KG1 (cell line): ENCODE measurements around the gene ADIG.
"Not testable (repeated sequence)": the region's sequence is repeated elsewhere in the genome, so short reads cannot be mapped to it uniquely, and the experiment has no call there.

Experiments
- DNase-seq: peaks from one replicate; lab custom pipeline; 2025; lab: John Stamatoyannopoulos, UW

ADIG gene

DNA sequence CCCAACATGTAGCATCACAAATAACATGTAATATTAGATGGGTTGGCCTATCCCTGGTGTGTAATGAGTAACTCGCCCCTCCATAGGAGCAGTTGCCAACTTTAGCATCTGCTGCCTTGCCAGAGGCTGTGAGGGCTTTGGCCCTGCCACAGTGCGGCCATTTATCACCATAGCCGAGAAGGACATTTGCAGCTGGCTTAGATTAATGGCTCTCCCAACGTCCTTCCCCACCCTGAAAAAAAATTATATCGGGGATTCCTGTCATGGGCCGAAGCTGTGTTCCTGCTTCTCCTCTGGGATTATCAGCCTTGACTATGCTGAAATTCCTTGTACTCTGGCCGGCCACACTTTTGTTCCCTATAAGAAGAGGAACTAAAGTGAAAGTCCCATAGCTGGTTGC lies 7.6 kb upstream of the ADIG start:
- no peak for DNase-seq

DNA sequence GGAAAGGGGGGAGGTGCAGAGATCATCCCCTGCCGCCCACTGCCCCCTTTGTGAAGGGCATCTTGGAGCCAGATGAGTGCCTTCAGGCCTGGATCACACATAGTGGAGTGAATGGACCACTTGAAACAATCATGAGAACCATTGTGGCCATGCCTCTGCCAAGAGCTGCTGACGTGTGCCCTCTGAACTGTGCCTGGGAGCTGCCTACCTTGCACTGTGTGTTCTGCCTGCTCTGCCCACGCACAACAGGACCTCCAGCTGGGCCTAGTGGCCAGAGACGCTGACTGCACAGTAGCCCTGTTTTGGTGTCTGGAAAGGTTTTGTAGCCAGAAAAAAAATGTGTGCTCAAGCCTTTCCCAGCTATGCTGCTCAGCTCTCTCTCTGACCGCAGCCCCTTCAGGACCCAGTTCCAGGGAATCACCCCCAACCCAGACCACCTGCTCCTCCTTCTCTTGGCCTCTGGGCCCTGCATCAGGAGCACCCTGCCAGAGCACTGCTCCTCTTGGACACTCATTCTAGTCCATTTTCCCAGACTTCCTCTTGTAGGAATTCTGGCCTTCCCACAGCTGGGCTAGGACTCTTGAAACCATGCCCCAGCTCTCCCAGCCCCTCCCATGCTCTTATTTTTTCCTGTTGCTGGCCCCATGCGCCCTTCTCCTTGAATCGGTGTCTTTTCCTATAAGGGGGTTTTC lies 1.6 kb upstream of the ADIG start:
- DNase-seq: no peak

DNA sequence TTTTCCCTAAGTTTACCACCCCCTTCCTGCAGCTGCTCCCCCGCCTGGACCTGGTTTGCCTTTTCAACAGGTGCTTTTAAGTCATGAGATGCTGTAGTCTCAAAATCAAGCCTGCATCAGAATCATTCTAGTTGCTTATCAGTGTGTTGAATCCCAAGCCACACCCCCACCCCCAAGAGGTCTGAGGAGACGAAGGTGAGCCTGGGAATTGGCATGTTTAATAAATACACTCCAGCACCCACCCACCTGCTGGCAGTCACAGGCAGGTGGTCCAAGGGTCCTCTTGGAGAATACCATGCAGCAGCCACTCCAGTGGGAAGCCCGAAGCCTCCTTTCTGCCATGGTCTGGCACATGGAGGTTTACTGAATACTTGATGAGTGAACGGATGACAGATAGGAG lies 1.1 kb upstream of the ADIG start:
- DNase-seq: no peak

DNA sequence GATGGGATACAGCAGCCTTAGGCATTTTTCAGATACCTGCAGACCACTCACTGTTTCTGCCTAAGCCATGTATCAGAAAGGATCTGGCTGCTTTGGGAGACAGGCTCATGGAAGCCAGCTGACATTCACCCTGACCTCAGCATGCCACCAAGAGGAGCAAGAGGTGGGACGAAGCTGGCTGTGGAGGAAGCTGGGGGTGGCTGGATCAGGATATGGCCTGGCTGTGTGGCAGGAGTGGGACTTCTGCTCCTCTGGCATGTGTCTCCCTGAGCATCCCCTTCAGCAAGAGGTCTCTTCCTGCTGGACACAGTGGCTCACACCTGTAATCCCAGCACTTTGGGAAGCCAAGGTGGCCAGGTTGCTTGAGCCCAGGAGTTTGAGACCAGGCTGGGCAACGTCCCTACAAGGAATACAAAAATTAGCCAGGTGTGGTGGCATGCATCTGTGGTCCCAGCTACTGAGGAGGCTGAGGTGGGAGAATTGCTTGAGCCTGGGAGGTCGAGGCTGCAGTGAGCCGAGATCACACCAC lies 897 bp downstream of the ADIG start:
- DNase-seq: no peak

DNA sequence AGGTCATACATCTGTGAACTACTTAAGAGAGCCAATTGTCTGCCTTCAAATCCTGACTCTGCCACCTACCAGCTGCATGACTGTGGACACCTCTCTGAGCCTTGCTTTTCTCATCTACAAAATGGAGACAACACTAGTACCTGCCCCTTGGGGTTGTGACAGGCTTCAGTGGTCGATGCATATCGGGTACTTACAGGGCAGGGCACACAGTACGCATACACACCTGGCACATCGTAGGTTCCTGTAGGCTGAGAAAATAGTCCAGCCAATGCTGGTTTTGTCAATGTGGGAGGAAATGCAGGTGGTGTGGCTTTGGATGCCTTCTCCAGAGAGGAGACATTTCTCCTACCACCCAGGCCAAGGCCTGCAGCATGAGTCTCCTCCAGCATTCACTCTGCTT lies 2.3 kb downstream of the ADIG start:
- no peak for DNase-seq

DNA sequence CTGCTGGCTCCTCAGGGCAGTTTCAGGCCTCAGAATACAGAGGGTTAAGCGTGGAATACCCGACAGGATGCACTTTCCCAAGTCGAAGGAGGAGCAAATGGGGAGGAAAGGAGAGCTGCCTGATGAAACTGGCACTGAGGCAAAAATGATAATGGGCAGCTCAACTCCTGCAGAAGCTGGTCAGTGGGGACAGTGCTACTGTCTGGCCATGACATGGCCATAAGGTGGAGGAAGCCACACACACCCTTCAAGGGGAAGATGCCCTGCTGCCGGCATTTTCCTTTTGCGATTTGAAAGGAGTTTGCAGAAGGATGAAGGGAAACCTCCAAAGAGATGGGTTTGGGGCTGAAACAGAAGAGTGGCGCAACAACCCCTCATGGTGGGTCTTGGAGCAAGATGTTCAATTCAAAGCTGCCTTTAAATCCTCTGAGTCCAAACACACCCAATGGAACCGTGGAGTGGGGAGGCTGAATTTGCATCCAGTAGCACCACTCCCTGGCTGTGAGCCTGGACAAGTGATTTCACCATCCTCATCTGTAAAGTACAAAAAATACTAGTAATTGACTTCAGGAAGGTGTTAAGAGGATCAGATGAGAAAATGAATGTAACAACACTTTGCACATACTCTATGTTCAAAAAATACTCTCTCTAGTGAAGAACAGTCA lies 3.2 kb downstream of the ADIG start:
- DNase-seq: no peak

DNA sequence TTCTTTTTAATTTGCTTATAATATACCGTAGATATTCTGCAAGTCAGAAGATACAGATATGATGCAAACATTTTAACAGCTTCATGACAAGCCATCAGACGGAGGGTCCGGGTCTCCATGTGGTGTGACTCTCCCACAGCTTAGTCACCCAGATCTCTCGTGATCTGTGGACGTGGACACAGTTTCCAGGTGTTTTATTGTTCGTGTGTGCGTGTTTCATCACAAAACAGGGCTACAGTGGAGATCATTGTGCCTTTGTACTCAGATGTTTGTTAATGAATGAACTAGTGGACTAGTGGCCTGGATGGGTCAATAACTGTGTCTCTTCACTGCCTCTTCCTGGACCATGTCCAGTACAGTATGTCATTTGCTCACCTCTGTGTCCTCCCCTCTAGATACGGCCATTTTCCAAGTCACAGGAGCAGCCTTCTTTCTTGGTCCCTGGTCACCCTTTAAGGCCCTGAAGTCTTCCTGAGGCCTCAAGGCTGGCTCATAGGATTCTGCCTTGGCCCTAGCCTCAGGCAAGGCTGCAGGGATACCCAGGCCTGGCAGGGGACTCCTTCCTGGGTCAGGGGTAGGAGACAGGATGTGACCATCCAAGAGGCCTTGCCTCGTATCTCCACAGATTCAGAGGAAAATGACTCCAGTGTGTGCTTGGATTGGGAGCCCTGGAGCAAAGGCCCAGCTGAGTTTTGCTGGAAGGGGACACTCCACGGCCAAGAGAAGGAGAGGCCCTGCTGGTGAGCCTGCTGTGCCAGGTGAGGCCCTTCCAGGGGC lies 4.6 kb downstream of the ADIG start:
- no peak for DNase-seq

DNA sequence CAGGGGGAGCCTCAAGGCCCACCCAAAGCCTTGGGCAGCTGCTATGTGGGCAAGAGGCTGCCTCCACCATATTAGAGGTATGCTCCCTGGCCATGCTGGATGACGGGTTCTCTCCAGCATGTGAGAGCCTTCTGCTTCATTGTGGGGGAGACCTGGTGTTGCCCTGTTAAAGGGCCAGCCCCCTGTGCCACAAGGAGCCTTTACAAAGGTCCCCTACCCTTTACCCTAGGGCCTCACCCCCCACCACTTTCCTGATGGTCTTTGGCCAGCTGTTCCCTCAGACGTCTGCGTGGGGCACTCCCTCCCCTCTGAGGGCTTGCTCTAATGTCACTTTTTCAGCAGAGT lies 5.2 kb downstream of the ADIG start:
- DNase-seq: no peak

DNA sequence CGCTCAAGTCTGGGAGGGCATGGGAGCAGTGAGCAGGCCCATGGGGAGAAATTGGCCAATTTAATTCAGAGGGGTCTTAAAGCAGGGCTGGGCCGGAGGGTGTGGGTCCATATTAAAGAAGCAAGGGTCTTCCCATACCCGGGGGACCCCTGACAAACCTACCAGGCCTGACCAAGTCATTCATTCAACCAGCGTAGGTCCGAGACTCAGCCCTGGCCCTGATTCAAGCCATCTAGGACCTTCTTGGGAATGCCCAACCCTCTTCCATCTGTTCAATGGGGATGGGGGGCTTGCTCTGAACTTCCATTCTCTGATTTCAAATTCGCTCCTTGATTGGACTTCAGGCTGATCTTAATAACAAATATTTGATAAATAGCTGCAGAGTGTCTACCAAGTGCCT lies 7.3 kb downstream of the ADIG start:
- no peak for DNase-seq

DNA sequence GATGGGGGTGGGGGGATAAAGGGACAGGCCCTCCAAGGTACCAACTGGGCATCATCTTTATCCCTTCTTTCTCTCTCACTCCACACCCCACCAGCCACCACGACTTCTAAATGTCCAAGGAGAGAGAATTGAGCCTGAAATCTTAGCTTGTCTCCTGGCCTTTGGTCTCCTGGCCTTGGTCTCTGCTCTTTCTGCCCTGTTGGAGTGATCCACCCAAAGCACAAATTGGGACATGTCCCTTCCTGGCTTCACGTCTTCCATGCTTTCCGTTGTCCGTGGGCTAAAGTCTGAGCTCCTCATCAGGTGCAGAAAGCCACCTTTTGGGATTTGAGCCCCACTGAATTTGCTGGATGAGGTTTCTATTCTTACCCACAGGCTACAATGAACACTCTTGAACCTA lies 8.4 kb downstream of the ADIG start:
- DNase-seq: no peak

DNA sequence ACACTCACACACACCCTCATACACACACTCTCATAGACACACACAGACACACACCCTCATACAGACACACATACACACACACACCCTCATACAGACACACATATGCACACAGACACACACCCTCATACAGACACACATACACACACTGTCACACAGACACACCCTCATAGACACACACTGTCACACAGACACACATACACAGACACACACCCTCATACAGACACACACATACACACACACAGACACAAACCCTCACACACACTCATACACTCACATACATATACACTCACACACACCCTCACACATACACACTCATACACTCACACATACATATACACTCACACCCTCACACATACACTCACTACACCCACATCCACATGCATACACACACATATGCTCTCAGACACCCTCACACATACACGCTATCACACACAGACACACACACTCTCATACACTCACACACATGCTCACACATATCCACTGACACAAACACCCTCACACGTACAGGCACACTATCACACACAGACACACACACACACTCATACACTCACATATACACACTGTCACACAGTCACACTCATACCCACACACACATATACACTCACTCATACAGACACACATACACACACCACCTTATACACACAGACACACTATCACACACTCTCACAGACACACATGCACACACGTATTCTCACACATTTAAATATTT lies 9.1 kb downstream of the ADIG start:
- no peak for DNase-seq

DNA sequence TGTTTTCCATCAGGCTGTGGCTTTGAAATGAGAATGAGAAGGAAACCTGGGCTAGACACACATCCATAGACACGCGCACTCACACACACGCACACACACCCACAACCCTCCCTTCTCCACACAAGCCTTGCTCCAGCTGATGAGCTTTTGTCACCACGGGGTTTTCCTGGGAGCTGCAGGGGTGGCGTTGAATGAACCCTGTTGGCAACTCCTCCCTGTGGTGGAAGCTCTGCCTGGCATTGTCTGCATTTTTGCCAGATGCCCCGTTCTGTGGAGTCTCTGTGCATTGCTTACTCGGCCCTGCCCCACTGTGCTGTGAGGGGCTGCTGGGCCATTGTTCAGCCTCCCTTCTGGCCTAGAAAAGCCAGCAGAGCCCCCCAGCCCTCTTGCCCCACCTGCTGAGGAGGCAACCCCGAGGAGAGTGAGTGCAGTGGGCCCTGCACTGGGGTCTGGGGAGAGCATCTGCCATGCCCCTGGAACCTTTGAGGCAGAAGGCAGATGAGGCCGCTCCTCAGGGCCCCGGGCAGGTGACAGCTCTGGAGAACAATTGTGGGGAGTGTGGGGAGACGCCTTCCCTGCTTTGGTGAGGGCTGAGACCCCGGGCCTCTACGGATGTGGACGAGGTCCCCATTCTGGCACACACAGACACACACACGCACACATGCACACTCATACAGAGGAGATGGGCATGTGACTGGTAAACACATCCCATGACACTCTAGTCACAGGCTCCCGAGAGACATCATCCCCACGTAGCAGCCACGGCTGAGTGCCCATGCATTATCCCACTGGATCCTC lies 9.9 kb downstream of the ADIG start:
- DNase-seq: no peak

DNA sequence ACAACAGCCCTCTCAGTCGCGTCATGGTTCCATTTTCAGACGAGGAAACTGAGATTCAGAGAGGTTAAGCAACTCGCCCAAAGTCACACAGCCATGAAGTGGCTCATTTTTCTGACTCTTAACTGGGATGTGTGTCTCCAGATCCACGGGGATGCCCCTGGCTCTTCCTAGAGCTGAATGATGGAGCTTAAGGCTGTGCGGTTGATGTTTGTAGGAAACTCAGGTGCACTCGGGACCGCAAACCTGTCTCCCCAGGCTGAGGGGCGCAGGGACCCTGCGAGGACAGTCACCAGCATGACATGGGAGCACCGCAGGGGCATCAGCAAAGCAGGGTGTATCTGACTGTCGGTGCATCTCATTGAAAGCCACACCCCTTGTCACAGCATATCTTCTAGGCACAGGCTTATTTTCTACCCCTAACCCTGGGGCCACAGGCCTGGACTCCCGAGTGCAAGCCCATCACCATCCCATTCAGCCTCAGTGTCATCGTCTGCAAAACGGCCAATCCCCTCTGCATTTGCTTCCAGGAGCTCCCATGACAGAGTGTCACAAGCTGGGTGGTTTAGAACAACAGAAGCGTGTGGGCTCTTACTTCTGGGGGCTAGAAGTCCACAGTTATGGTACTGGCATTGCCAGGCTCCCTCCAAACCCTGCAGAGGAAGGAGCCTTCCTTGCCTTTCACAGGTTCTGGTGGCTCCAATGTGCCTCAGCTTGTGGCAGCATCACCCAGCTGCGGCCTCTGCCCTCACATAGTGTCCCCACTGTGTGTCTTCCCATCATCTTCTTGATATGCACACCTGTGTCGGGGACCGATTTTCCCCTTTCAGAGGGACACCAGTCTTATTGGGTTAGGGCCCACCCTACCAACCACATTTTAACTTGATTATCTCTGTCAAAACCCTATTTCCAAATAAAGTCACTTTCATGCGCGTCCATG lies 10.7 kb downstream of the ADIG start:
- no peak for DNase-seq

DNA sequence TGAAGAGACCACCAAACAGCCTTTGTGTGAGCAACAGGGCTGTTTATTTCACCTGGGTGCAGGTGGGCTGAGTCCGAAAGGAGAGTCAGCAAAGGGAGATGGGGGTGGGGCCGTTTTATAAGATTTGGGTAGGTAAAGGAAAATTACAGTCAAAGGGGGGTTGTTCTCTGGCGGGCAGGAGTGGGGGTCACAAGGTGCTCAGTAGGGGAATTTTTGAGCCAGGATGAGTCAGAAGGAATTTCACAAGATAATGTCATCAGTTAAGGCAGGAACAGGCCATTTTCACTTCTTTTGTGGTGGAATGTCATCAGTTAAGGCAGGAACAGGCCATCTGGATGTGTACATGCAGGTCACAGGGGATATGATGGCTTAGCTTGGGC lies 11.4 kb downstream of the ADIG start:
- DNase-seq: not testable (repeated sequence)

DNA sequence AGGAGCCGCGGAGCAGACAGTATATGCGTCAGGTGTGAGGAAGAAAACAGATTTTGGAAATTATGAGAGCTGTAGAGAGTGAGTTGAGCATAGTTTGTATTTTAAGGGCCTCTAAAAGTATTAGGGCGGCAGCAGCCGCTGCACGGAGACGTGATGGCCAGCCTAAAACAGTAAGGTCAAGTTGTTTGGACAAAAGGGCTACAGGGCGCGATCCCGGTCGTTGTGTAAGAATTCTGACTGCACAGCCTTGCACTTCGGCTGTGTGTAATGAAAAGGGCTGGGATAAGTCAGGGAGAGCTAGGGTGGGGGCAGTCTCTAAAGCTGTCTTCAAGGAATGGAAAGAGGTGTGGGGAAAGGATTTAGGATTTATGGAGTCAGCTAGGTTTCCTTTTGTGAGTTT lies 13.3 kb downstream of the ADIG start:
- not testable (repeated sequence) for DNase-seq

DNA sequence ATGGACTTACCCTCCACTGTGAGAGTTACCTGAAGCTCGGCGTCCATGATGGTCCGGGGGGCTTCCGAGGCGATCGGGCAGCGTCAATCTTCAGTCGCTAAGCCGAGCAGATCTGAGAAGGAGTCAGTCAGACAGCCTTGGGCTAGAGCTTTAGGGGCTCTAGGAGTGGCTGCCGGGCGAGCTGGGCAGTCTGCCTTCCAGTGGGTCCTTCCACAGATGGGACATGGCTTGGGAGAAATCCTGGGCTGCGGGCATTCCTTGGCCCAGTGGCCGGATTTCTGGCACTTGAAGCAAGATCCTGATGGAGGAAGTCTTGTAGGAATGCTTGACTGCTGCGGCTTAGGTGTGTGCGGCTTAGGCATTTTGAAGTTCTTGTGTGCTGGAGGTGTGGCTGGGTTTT lies 14.9 kb downstream of the ADIG start:
- not testable (repeated sequence) for DNase-seq

DNA sequence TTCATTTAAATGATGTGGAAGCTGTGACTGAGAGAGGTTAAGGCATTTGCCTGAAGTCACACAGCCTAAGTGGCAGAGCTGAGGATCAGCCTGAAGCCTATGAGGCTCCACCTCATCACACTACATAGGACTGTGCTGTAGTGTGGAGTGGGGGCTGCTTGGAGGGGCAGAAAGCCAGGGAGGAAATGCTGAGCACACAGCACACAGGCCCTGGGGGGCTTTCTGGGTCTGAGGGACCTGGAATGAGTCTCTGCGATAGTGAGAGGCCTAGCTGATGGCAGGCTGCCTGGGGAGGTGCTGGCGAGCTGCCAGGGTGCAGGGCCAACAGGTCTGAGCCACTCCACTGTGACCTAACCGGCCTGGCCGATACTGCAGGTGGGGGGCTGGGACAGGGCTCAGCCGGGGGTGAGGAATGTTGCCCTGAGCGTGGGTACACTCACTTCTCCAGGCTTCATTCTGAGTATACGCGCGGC lies 18.4 kb downstream of the ADIG start:
- no peak for DNase-seq

DNA sequence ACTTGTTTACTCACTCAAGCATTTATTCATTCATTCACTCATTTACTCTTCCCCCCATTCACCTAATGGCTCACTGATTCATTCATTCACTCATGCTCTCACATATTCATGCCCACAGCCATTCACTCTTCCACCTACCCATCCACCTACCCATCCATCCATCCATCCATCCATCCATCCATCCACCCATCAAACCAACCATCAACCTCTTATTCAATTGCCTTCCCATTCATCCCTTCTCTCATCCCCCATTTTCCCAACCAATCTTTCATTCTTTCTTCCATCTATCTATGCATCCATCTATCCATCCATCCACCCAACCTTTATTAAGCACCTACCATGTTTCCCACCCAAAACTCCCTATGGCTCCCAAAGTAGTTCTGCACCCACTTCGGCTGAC lies 19.1 kb downstream of the ADIG start:
- no peak for DNase-seq

DNA sequence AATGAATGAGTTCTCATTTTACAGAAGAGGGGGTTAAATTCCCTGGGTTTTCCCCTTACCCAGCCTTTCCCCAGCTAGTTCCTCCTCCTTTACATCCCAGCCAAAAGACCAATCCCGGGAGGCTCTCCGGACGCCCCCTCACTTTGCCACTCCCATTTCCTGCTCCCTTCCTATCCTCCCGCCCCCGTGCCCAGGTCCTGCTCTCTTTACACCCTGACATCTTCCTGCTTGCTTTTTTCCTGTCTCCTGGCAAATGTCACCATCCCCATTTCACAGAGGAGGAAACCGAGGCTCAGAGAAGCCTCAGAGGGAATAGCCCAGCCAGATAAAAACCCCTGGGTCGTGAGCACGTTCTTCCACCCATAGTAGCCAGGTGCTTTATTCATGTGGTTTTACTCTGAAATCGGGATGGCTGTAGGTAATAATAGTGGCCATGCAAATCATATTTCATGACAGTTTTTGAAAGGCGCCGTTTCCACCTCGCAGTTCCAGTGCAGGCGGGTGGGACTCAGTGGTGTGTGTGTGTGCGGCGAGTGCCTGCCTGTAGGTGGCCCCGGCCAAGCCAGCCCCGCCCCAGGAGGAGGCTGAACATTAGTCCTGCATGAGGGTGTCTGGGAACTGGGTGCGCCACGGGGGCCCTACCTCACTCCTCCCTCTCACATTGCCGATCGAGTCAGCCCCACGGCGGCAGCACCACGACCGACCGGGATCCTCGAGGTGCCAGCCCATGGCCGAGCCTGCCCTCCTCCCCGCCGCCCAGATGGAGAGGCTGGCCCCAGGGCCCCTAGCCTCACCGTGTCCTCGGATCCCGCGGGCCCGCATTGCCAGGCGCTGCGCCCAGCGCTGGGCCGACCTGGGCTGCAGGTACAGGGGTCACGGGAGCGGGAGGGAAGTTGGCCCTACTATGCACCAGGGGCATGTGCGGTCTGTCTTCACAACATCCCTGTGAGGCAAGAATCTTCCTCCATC lies 20.5 kb downstream of the ADIG start, which contains the start of gene ARHGAP40:
ARHGAP40 (plus strand) TSS at position 594 of the 969 bp plus-strand sequence.
- DNase-seq: no peak
